HEK293 (cell line): ENCODE results near the gene OR1I1.
"Not testable (repeated sequence)": the region's sequence is repeated elsewhere in the genome, so short reads cannot be mapped to it uniquely, and the experiment has no call there.

ENCODE experiments used
- CTCF ChIA-PET: fragments of 350-600 bp; formaldehyde crosslinking; extraction: SDS; loops from one replicate; lab custom pipeline; 2021; ENCODE audit warnings: antibody characterized with exemption; lab: Yijun Ruan, JAX
- POLR2A ChIA-PET: fragments of 300-600 bp; formaldehyde crosslinking; extraction: SDS; loops from one replicate; lab custom pipeline; 2020; ENCODE audit warnings: antibody characterized with exemption, inconsistent platforms; lab: Yijun Ruan, JAX
- H3K27ac ChIP-seq: fragments of 200-500 bp; sonication (Bioruptor generic); 2 replicates; pipeline ENCODE4 v1.5.1; 2014; ENCODE audit warnings: low read depth, low read length, control low read depth, inconsistent platforms; ENCODE audit errors: extremely low read depth
- H3K36me3 ChIP-seq, 2 experiments: fragments of 200-500 bp in 1 of 2; sonication (Bioruptor generic) in 1 of 2; 1 replicate in 1 of 2; 2 replicates in 1 of 2; pipeline ENCODE4 v1.5.1; 2014 to 2017; ENCODE audit warnings: inconsistent platforms in 2 of 2, low read length in 2 of 2; ENCODE audit not compliant: control insufficient read depth in 2 of 2, insufficient read depth in 1 of 2
- H3K4me1 ChIP-seq: fragments of 200-500 bp; sonication (Bioruptor generic); 2 replicates; pipeline ENCODE4 v1.5.1; 2014; ENCODE audit warnings: mild to moderate bottlenecking, low read length, inconsistent platforms; ENCODE audit not compliant: control insufficient read depth, insufficient read depth
- H3K4me3 ChIP-seq: 2 replicates; pipeline ENCODE4 v1.5.1; 2011; ENCODE audit warnings: low read depth, mild to moderate bottlenecking, control low read depth, low read length, moderate library complexity
- H3K9me3 ChIP-seq: fragments of 200-500 bp; sonication (Bioruptor generic); 2 replicates; pipeline ENCODE4 v1.5.1; 2014; ENCODE audit warnings: low read depth, low read length, inconsistent platforms; ENCODE audit not compliant: control insufficient read depth, insufficient read depth
- BCL6B ChIP-seq: fragments of 450-650 bp; formaldehyde crosslinking; IDR thresholded peaks from 2 replicates; pipeline ENCODE4 v1.5.1; 2017; ENCODE audit warnings: missing biosample characterization, missing genetic modification characterization
- EGR2 ChIP-seq: fragments of 450-650 bp; formaldehyde crosslinking; IDR thresholded peaks from 2 replicates; pipeline ENCODE4 v1.5.1; 2016; ENCODE audit warnings: low read depth, missing biosample characterization, missing genetic modification characterization
- KLF17 ChIP-seq: fragments of 450-650 bp; formaldehyde crosslinking; IDR thresholded peaks from 2 replicates; pipeline ENCODE4 v1.5.1; 2016; ENCODE audit warnings: missing biosample characterization, missing genetic modification characterization
- REPIN1 ChIP-seq: fragments of 450-650 bp; formaldehyde crosslinking; IDR thresholded peaks from 2 replicates; pipeline ENCODE4 v1.5.1; 2017; ENCODE audit warnings: missing biosample characterization, missing genetic modification characterization, low read depth
- ZBTB26 ChIP-seq: fragments of 450-650 bp; formaldehyde crosslinking; optimal IDR thresholded peaks from 2 replicates; pipeline ENCODE3; 2016; ENCODE audit warnings: missing biosample characterization, mild to moderate bottlenecking, missing genetic modification characterization
- ZBTB48 ChIP-seq: fragments of 450-650 bp; formaldehyde crosslinking; IDR thresholded peaks from 2 replicates; pipeline ENCODE4 v1.5.1; 2016; ENCODE audit warnings: missing biosample characterization, missing genetic modification characterization
- ZEB2 ChIP-seq: fragments of 450-650 bp; formaldehyde crosslinking; IDR thresholded peaks from 2 replicates; pipeline ENCODE4 v1.5.1; 2016; ENCODE audit warnings: missing biosample characterization, missing genetic modification characterization
- ZFP3 ChIP-seq: fragments of 450-650 bp; formaldehyde crosslinking; IDR thresholded peaks from 2 replicates; pipeline ENCODE4 v1.5.1; 2016; ENCODE audit warnings: low read depth, missing biosample characterization, missing genetic modification characterization
- ZFP69B ChIP-seq: fragments of 450-650 bp; formaldehyde crosslinking; IDR thresholded peaks from 2 replicates; pipeline ENCODE4 v1.5.1; 2016; ENCODE audit warnings: missing biosample characterization, missing genetic modification characterization
- ZNF302 ChIP-seq: fragments of 450-650 bp; formaldehyde crosslinking; IDR thresholded peaks from 2 replicates; pipeline ENCODE4 v1.5.1; 2016; ENCODE audit warnings: missing biosample characterization, missing genetic modification characterization, low read depth
- ZNF473 ChIP-seq: fragments of 450-650 bp; formaldehyde crosslinking; IDR thresholded peaks from 2 replicates; pipeline ENCODE4 v1.5.1; 2017; ENCODE audit warnings: missing biosample characterization, missing genetic modification characterization
- ZNF48 ChIP-seq: fragments of 450-650 bp; formaldehyde crosslinking; IDR thresholded peaks from 2 replicates; pipeline ENCODE4 v1.5.1; 2016; ENCODE audit warnings: missing biosample characterization, missing genetic modification characterization
- ZNF488 ChIP-seq: fragments of 450-650 bp; formaldehyde crosslinking; IDR thresholded peaks from 2 replicates; pipeline ENCODE4 v1.5.1; 2016; ENCODE audit warnings: missing biosample characterization, missing genetic modification characterization
- ZNF692 ChIP-seq: fragments of 450-650 bp; formaldehyde crosslinking; IDR thresholded peaks from 2 replicates; pipeline ENCODE4 v1.5.1; 2016; ENCODE audit warnings: missing biosample characterization, missing genetic modification characterization
- ZNF701 ChIP-seq: fragments of 450-650 bp; formaldehyde crosslinking; IDR thresholded peaks from 2 replicates; pipeline ENCODE4 v1.5.1; 2016; ENCODE audit warnings: missing biosample characterization, missing genetic modification characterization
- ZSCAN23 ChIP-seq: fragments of 450-650 bp; formaldehyde crosslinking; IDR thresholded peaks from 2 replicates; pipeline ENCODE4 v1.5.1; 2016; ENCODE audit warnings: missing biosample characterization, missing genetic modification characterization
- TF ChIP-seq, protein P1 (sequence below): fragments of 450-650 bp; formaldehyde crosslinking; IDR thresholded peaks from 2 replicates; pipeline ENCODE4 v1.5.1; 2017; ENCODE audit warnings: missing biosample characterization, mild to moderate bottlenecking, missing genetic modification characterization, moderate library complexity

The OR1I1 gene

DNA sequence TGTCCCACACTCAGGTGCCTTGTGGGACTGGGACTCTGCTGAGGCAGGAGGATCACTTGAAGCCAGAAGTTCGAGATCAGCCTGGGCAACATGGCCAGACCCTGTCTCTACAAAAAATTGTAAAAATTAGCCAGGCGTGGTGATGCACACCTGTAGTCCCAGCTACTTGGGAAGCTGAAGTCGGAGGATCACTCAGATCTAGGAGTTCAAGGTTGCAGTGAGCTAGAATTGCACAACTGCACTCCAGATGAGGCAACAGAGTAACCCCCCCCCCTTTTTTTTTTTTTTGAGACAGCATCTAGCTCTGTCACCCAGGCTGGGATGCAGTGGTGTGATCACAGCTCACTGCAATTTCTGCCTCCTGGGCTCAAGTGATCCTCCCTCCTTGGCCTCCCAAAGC lies 14.2 kb downstream of the OR1I1 start (continued):
- TF ChIP-seq REPIN1: no peak
- no peak for TF ChIP-seq ZSCAN23 (tag by site-specific recombination)
- no peak for TF ChIP-seq ZFP3 (tag by site-specific recombination)
- TF ChIP-seq ZNF302 (tag by site-specific recombination): no peak

DNA sequence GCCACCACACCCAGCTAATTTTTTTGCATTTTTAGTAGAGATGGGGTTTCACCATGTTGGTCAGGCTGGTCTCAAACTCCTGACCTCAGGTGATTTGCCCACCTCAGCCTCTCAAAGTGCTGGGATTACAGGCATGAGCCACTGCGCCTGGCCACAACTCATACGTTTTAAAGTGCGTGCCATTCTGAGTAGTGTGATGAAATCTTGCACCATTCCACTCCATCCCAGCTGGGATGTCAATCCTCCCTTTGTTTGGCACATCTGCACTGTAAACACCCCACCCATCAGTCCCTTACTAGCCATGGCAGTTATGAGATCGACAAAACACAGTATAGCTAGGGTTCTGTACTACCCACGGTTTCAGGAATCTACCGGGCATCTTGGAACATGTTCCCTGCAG lies 16.0 kb downstream of the OR1I1 start:
- CTCF ChIA-PET, H3K27ac ChIP-seq, H3K4me1 ChIP-seq, H3K4me3 ChIP-seq, H3K9me3 ChIP-seq, H3K36me3 ChIP-seq, POLR2A ChIA-PET: not testable (repeated sequence)

DNA sequence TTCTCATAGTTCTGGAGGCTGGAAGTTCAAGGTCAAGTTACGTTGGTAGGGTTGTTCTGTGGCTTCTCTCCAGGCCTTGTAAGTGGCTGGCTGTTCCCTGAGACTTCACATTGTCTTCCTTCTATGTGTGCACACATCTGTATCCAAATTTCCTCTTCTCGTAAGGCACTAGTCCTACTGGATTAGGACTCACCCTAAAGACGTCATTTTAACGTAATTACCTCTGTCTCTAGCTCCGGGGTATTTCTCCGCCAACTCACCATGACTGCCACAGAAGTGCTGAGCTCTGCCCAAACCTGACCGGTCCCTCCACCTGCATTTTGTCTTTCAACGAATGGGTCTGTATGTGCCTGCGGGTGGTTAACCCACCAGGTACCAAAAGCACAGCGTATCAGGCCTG lies 16.4 kb downstream of the OR1I1 start:
- no peaks in the 10 kb centered on the region for H3K9me3 ChIP-seq
- H3K4me1 ChIP-seq: no peaks in the 10 kb centered on the region
- no peaks in the 10 kb centered on the region for H3K36me3 ChIP-seq
- no peak overlapping the region for H3K4me3 ChIP-seq
- ChIA-PET POLR2A (no interaction called here), CTCF (interaction anchor here (0.6 kb wide), 1 partner anchor 153 kb away, joined by 3 read pairs; no protein-coding TSS in a partner anchor)
- no peak overlapping the region for H3K27ac ChIP-seq
- TF ChIP-seq ZNF48 (tag by site-specific recombination) (no peak), ZNF701 (tag by site-specific recombination) (no peak), ZNF692 (tag by site-specific recombination) (no peak), KLF17 (no peak), ZNF473 (tag by site-specific recombination) (no peak), ZNF488 (tag by site-specific recombination) (no peak), ZBTB26 (tag by site-specific recombination) (no peak), ZFP69B (tag by site-specific recombination) (no peak), BCL6B (tag by site-specific recombination) (no peak), EGR2 (no peak), ZEB2 (tag by site-specific recombination) (no peak), ZBTB48 (tag by site-specific recombination) (no peak)
- TF ChIP-seq, protein P1, sequence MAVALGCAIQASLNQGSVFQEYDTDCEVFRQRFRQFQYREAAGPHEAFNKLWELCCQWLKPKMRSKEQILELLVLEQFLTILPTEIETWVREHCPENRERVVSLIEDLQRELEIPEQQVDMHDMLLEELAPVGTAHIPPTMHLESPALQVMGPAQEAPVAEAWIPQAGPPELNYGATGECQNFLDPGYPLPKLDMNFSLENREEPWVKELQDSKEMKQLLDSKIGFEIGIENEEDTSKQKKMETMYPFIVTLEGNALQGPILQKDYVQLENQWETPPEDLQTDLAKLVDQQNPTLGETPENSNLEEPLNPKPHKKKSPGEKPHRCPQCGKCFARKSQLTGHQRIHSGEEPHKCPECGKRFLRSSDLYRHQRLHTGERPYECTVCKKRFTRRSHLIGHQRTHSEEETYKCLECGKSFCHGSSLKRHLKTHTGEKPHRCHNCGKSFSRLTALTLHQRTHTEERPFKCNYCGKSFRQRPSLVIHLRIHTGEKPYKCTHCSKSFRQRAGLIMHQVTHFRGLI (tag by site-specific recombination): no peak
